PFSK-1 (cell line): ENCODE data around the gene CLDN8. TPM values are rescaled to one million over a fixed set of nuclear protein-coding genes. Genes with fewer than 3 reads are reported as not detected.

ENCODE experiments used
- FOXP2 ChIP-seq: optimal IDR thresholded peaks from 2 replicates; pipeline ENCODE3; 2011; ENCODE audit warnings: borderline replicate concordance, control low read depth, inconsistent platforms; ENCODE audit not compliant: insufficient read depth; ENCODE audit errors: extremely low read length, extremely low read depth
- POLR2AphosphoS5 ChIP-seq: IDR thresholded peaks from 2 replicates; pipeline ENCODE4 v1.6.1; 2012; ENCODE audit warnings: low read depth, mild to moderate bottlenecking, control low read depth, low read length, moderate library complexity
- REST ChIP-seq, 2 experiments: IDR thresholded peaks; 2 replicates each; pipeline versions ENCODE4 v1.6.1 to v1.8.0; 2011 to 2012; ENCODE audit warnings: low read depth in 2 of 2, low read length in 2 of 2, control low read depth in 1 of 2, inconsistent platforms in 1 of 2, mild to moderate bottlenecking in 1 of 2, moderate library complexity in 1 of 2; ENCODE audit not compliant: insufficient read depth in 1 of 2
- SIN3A ChIP-seq: IDR thresholded peaks from 2 replicates; pipeline ENCODE4 v1.6.1; 2012; ENCODE audit warnings: mild to moderate bottlenecking, low read length, moderate library complexity, borderline replicate concordance; ENCODE audit not compliant: insufficient read depth
- TAF1 ChIP-seq: IDR thresholded peaks from 2 replicates; pipeline ENCODE4 v1.6.1; 2012; ENCODE audit warnings: low read length, control low read depth, borderline replicate concordance; ENCODE audit not compliant: insufficient read depth
- polyA plus RNA-seq: library from polyadenylated mRNA; unstranded; fragments of >200 nt; gene quantifications from one replicate; pipeline ENCODE4 v1.2.1, GENCODE V29; 2012; ENCODE audit warnings: low read depth, missing spikeins; ENCODE audit not compliant: insufficient read length

Gene CLDN8
- polyA plus RNA-seq, result not detected

GRCh38 chr21:30216041-30216723 lies at the start of gene CLDN8:
Gene CLDN8, minus strand, starts transcription at chr21:30216097. Its CDS starts 172 bp downstream, at chr21:30215925.
- TF ChIP-seq REST (IDR thresholded peaks at IDR 0.05; ENCODE audit: insufficient read depth in 1 of 2, low read depth in 2 of 2, low read length in 2 of 2) (no peak), POLR2AphosphoS5 (no peak), TAF1 (no peak), FOXP2 (no peak), SIN3A (no peak)

GRCh38 chr21:30257773-30258172 lies 41.9 kb upstream of the CLDN8 start:
- TF ChIP-seq FOXP2 (no peak), REST (IDR thresholded peaks at IDR 0.05; ENCODE audit: insufficient read depth in 1 of 2, low read depth in 2 of 2, low read length in 2 of 2) (no peak), SIN3A (no peak), TAF1 (no peak)

GRCh38 chr21:30256100-30256499 lies 40.2 kb upstream of the CLDN8 start:
- TF ChIP-seq FOXP2 (no peak), REST (IDR thresholded peaks at IDR 0.05; ENCODE audit: insufficient read depth in 1 of 2, low read depth in 2 of 2, low read length in 2 of 2) (no peak), SIN3A (no peak)

- TF ChIP-seq REST (IDR thresholded peaks at IDR 0.05; ENCODE audit: insufficient read depth in 1 of 2, low read depth in 2 of 2, low read length in 2 of 2) (no peak), POLR2AphosphoS5 (no peak), TAF1 (no peak), FOXP2 (no peak), SIN3A (no peak)
These were observed 39.8 kb upstream of the CLDN8 start for GRCh38 chr21:30255679-30256078.
